Ishikawa (cell line): ENCODE measurements around the gene ADAD2.

Experiments used
- CEBPB ChIP-seq: IDR thresholded peaks from 2 replicates; pipeline ENCODE4 v1.6.1; 2012
- CREB1 ChIP-seq: IDR thresholded peaks from 2 replicates; pipeline ENCODE4 v1.6.1; 2012; ENCODE audit warnings: low read depth
- EGR1 ChIP-seq: IDR thresholded peaks from 2 replicates; pipeline ENCODE4 v1.6.1; 2012
- EP300 ChIP-seq: IDR thresholded peaks from 2 replicates; pipeline ENCODE4 v1.6.1; 2012; ENCODE audit warnings: borderline replicate concordance
- FOXM1 ChIP-seq: IDR thresholded peaks from 2 replicates; pipeline ENCODE4 v1.6.1; 2012; ENCODE audit warnings: low read depth, borderline replicate concordance
- NFIC ChIP-seq: IDR thresholded peaks from 2 replicates; pipeline ENCODE4 v1.6.1; 2012
- RAD21 ChIP-seq: IDR thresholded peaks from 2 replicates; pipeline ENCODE4 v1.6.1; 2012; ENCODE audit warnings: low read depth
- TAF1 ChIP-seq: IDR thresholded peaks from 2 replicates; pipeline ENCODE4 v1.6.1; 2012; ENCODE audit warnings: low read depth, mild to moderate bottlenecking
- TCF12 ChIP-seq: IDR thresholded peaks from 2 replicates; pipeline ENCODE4 v1.6.1; 2012; ENCODE audit warnings: low read depth
- TEAD4 ChIP-seq: IDR thresholded peaks from 2 replicates; pipeline ENCODE4 v1.6.1; 2012
- YY1 ChIP-seq: IDR thresholded peaks from 2 replicates; pipeline ENCODE4 v1.6.1; 2012; ENCODE audit warnings: low read depth
- ZBTB7A ChIP-seq: IDR thresholded peaks from 2 replicates; pipeline ENCODE4 v1.6.1; 2012; ENCODE audit warnings: low read depth
- TF ChIP-seq, protein P1 (sequence below): IDR thresholded peaks from 2 replicates; pipeline ENCODE4 v1.6.1; 2012
- TF ChIP-seq, protein P2 (sequence below): IDR thresholded peaks from 2 replicates; pipeline ENCODE4 v1.6.1; 2012; ENCODE audit warnings: low read depth, mild to moderate bottlenecking
- TF ChIP-seq, protein P3 (sequence below): IDR thresholded peaks from 2 replicates; pipeline ENCODE4 v1.6.1; 2012

The ADAD2 gene

DNA sequence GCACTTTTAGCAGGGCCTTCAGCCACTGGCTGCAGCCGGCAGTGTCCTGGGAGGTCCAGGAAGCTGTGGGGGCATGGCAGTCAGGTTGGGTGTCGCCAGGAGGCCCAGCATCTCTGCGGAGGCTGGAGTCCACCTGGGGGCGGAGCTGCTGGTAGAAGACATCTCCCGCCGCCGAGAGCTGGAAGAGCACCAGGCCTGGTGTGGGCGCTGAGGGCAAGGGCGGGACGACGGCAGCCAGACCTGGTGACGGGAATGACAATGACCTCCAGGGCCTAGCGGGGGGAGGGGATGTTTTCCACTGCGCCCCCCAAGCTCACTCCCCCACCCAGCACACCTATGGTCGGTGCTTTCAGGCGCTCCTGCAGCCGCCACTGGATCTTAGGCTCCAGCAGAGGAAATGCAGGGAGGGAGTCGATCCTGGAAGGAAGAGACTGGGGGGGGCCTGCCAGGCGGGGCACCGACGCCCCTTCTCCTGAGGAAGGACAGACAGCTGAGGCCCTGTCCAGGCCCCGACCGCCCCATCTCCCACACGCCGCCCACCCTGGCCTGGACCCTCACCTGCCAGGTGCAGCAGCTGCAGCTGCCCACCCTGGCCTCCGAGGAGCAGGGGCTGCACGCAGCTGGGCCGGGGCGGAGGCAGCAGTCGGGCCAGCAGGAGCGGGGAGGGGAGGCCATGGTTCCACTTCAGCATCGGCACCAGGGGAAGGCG, 11.2 kb upstream of the ADAD2 start:
- TF ChIP-seq EP300: no peak
- TF ChIP-seq, protein P1, sequence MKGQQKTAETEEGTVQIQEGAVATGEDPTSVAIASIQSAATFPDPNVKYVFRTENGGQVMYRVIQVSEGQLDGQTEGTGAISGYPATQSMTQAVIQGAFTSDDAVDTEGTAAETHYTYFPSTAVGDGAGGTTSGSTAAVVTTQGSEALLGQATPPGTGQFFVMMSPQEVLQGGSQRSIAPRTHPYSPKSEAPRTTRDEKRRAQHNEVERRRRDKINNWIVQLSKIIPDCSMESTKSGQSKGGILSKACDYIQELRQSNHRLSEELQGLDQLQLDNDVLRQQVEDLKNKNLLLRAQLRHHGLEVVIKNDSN: no peak
- TF ChIP-seq RAD21: no peak
- TF ChIP-seq YY1: no peak
- TF ChIP-seq ZBTB7A: no peak
- TF ChIP-seq, protein P2, sequence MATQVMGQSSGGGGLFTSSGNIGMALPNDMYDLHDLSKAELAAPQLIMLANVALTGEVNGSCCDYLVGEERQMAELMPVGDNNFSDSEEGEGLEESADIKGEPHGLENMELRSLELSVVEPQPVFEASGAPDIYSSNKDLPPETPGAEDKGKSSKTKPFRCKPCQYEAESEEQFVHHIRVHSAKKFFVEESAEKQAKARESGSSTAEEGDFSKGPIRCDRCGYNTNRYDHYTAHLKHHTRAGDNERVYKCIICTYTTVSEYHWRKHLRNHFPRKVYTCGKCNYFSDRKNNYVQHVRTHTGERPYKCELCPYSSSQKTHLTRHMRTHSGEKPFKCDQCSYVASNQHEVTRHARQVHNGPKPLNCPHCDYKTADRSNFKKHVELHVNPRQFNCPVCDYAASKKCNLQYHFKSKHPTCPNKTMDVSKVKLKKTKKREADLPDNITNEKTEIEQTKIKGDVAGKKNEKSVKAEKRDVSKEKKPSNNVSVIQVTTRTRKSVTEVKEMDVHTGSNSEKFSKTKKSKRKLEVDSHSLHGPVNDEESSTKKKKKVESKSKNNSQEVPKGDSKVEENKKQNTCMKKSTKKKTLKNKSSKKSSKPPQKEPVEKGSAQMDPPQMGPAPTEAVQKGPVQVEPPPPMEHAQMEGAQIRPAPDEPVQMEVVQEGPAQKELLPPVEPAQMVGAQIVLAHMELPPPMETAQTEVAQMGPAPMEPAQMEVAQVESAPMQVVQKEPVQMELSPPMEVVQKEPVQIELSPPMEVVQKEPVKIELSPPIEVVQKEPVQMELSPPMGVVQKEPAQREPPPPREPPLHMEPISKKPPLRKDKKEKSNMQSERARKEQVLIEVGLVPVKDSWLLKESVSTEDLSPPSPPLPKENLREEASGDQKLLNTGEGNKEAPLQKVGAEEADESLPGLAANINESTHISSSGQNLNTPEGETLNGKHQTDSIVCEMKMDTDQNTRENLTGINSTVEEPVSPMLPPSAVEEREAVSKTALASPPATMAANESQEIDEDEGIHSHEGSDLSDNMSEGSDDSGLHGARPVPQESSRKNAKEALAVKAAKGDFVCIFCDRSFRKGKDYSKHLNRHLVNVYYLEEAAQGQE: no peak
- TF ChIP-seq, protein P3, sequence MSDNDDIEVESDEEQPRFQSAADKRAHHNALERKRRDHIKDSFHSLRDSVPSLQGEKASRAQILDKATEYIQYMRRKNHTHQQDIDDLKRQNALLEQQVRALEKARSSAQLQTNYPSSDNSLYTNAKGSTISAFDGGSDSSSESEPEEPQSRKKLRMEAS: no peak
- TF ChIP-seq TCF12: no peak
- no peak for TF ChIP-seq CEBPB
- TF ChIP-seq FOXM1: no peak
- TF ChIP-seq TAF1: no peak
- no peak for TF ChIP-seq NFIC
- no peak for TF ChIP-seq CREB1
- TF ChIP-seq EGR1: no peak
- no peak for TF ChIP-seq TEAD4

- TF ChIP-seq, protein P3: no peak
- TF ChIP-seq EGR1 (no peak), FOXM1 (no peak), RAD21 (peak; percentile 3; the same call in 1 of the 2 replicates)
These were observed 10.3 kb upstream of the ADAD2 start for GRCh38 chr16:84180519-84181140.

DNA sequence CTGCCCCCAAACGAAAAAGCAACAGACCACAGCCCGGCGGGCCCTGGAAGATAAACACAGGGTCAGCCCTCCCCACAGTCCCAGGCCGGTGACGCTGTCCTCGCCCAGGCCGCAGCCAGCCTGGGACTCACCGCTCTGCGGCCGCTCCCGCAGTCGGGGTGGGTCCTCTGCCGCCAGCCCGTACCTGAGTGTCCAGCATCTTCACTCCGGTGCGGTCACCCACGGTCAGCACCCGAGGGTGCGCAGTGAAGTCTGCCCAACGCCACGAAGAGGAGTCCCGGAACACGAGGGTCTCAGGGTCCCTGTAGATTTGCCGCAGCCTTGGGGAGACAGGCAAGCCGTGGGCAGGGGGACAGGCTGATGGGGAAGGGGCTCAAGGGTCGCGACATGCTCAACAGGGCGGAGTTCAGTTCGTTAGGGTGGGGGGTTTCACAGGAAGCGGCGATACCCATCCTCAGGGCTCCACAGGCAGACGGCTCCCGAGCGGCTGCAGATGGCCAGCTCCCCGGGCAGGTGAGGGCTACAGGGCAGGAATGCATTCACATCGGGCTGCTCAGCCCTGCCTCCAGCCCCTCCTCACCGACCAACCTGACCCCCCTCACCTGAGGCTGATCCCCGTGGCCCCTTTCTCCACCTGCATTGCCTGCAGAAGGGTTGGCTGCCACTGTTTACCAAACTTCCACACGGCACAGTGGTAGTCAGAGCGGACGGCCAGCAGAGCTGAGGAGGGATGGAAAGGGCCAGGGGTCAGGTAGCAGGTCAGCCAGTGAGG, 9.6 kb upstream of the ADAD2 start:
- TF ChIP-seq, protein P2: no peak
- TF ChIP-seq TAF1: no peak
- TF ChIP-seq, protein P1: no peak
- no peak for TF ChIP-seq YY1
- TF ChIP-seq ZBTB7A: no peak
- TF ChIP-seq CEBPB: no peak

GRCh38 chr16:84182104-84182503, 8.9 kb upstream of the ADAD2 start:
- TF ChIP-seq EP300 (no peak), TAF1 (no peak), RAD21 (no peak), CEBPB (no peak), YY1 (no peak), TEAD4 (no peak), ZBTB7A (no peak), NFIC (no peak), CREB1 (no peak), FOXM1 (no peak), TCF12 (no peak), EGR1 (no peak)
- TF ChIP-seq, protein P2: no peak
- TF ChIP-seq, protein P1: no peak
- TF ChIP-seq, protein P3: no peak
